ENCODE measurements around the gene SLC28A1. TPM values are rescaled to one million over a fixed set of nuclear protein-coding genes. Genes with fewer than 3 reads are reported as not detected.
"Not testable (repeated sequence)": the region's sequence is repeated elsewhere in the genome, so short reads cannot be mapped to it uniquely, and the experiment has no call there.

Gene SLC28A1
- total RNA-seq, 4 donors from 2014 or later: 0.47 TPM; not detected in 3

- ATAC-seq (no peak), DNase-seq (no peak)
- no peaks in the 10 kb centered on the region for H3K9me3 ChIP-seq
- H3K36me3 ChIP-seq: no peaks in the 10 kb centered on the region
- no peak overlapping the region for H3K27ac ChIP-seq
- peaks cover 16% of the 10 kb centered on the region in 2 donors for H3K4me1 ChIP-seq
- H3K4me3 ChIP-seq: no peak overlapping the region
- H3K27me3 ChIP-seq: no peaks in the 10 kb centered on the region
- intact Hi-C loops (cut with DNase I; ENCODE audit: low total_unique reads) (no loop called here), in situ Hi-C loops (cut with MboI; ENCODE audit: low sequenced_read_pairs in 4 of 4) (loop anchor here in 1 of 4 donors (10.0 kb wide), 1 partner anchor 46 kb away; no protein-coding TSS in a partner anchor)
- no peak for TF ChIP-seq POLR2A (IDR thresholded peaks at IDR 0.05)
- no peak for TF ChIP-seq CTCF (IDR thresholded peaks at IDR 0.05 in 4 of 5, conservative IDR thresholded peaks at IDR 0.05 in 1 of 5)
Observed at GRCh38 chr15:84921121-84921520, 36.7 kb downstream of the SLC28A1 start.

- ATAC-seq: no peak
- no peak overlapping the region for H3K4me3 ChIP-seq
- TF ChIP-seq CTCF (IDR thresholded peaks at IDR 0.05 in 4 of 5, conservative IDR thresholded peaks at IDR 0.05 in 1 of 5) (no peak), POLR2A (IDR thresholded peaks at IDR 0.05) (no peak)
- peaks cover 16 to 18% of the 10 kb centered on the region in 2 donors for H3K4me1 ChIP-seq
- no peak for DNase-seq
- H3K27me3 ChIP-seq: no peaks in the 10 kb centered on the region
- H3K36me3 ChIP-seq: no peaks in the 10 kb centered on the region
- no peaks in the 10 kb centered on the region for H3K9me3 ChIP-seq
- H3K27ac ChIP-seq: no peak overlapping the region
- in situ Hi-C loops (cut with MboI; ENCODE audit: low sequenced_read_pairs in 4 of 4) (loop anchor here in 1 of 4 donors (10.0 kb wide), 1 partner anchor 48 kb away; no protein-coding TSS in a partner anchor), intact Hi-C loops (cut with DNase I; ENCODE audit: low total_unique reads) (no loop called here)
Observed at GRCh38 chr15:84922530-84922929, 38.1 kb downstream of the SLC28A1 start.

- Histone ChIP-seq H3K4me3 (peak overlapping the region in 1 of 4 donors; percentile 8), H3K4me1 (peaks cover 20 to 25% of the 10 kb centered on the region in 2 donors), H3K27me3 (no peaks in the 10 kb centered on the region), H3K27ac (peak overlapping the region; percentile 30 to 77 (median 72)), H3K9me3 (no peaks in the 10 kb centered on the region), H3K36me3 (no peaks in the 10 kb centered on the region)
- intact Hi-C loops (cut with DNase I; ENCODE audit: low total_unique reads): no loop called here
- in situ Hi-C loops (cut with MboI; ENCODE audit: low sequenced_read_pairs in 4 of 4): loop anchor here in 1 of 4 donors (10.0 kb wide), 1 partner anchor 49 kb away; no protein-coding TSS in a partner anchor
- ATAC-seq (peak in 1 of 2 donors; percentile 12), DNase-seq (no peak)
- no peak for TF ChIP-seq POLR2A (IDR thresholded peaks at IDR 0.05)
- no peak for TF ChIP-seq CTCF (IDR thresholded peaks at IDR 0.05 in 4 of 5, conservative IDR thresholded peaks at IDR 0.05 in 1 of 5)
Observed at GRCh38 chr15:84924077-84924731, 39.7 kb downstream of the SLC28A1 start.

- peak overlapping the region in 1 of 4 donors; percentile 8 for H3K4me3 ChIP-seq
- peak overlapping the region; percentile 68 to 77 (median 74) for H3K27ac ChIP-seq
- H3K36me3 ChIP-seq, H3K9me3 ChIP-seq, H3K27me3 ChIP-seq: not testable (repeated sequence)
- H3K4me1 ChIP-seq: peaks cover 20 to 25% of the 10 kb centered on the region in 2 donors
- DNase-seq (peak; percentile 57 to 82), ATAC-seq (peak; percentile 43 to 51)
- in situ Hi-C loops (cut with MboI; ENCODE audit: low sequenced_read_pairs in 4 of 4): loop anchor here in 3 of 4 donors (5.0 to 10.0 kb wide), 4 partner anchors 50 to 338 kb away; no protein-coding TSS in a partner anchor
- intact Hi-C loops (cut with DNase I; ENCODE audit: low total_unique reads): loop anchor here (5.0 kb wide), 5 partner anchors 48 to 268 kb away; partner anchors contain the start of genes NMB and ZNF592
Observed at GRCh38 chr15:84924821-84925569, 40.5 kb downstream of the SLC28A1 start.

- intact Hi-C loops (cut with DNase I; ENCODE audit: low total_unique reads): loop anchor here (5.0 kb wide), 5 partner anchors 49 to 269 kb away; partner anchors contain the start of genes NMB and ZNF592
- in situ Hi-C loops (cut with MboI; ENCODE audit: low sequenced_read_pairs in 4 of 4): loop anchor here in 3 of 4 donors (5.0 to 10.0 kb wide), 4 partner anchors 51 to 339 kb away; no protein-coding TSS in a partner anchor
- no peaks in the 10 kb centered on the region for H3K9me3 ChIP-seq
- H3K27me3 ChIP-seq: no peaks in the 10 kb centered on the region
- ATAC-seq: no peak
- DNase-seq: no peak
- TF ChIP-seq POLR2A (IDR thresholded peaks at IDR 0.05): no peak
- TF ChIP-seq CTCF (IDR thresholded peaks at IDR 0.05 in 4 of 5, conservative IDR thresholded peaks at IDR 0.05 in 1 of 5): no peak
- H3K27ac ChIP-seq: peak overlapping the region; percentile 70 to 85 (median 78)
- no peak overlapping the region for H3K4me3 ChIP-seq
- H3K36me3 ChIP-seq: no peaks in the 10 kb centered on the region
- peaks cover 20 to 25% of the 10 kb centered on the region in 2 donors for H3K4me1 ChIP-seq
Observed at GRCh38 chr15:84925906-84926305, 41.4 kb downstream of the SLC28A1 start.

Data from gastrocnemius medialis (tissue), 4 donors.